ENCODE data around the gene KRTAP19-5. TPM values are rescaled to one million over a fixed set of nuclear protein-coding genes. Genes with fewer than 3 reads are reported as not detected.

Gene KRTAP19-5
- total and polyA plus RNA-seq, 2 of the 4 experiments (the other 2 are of a cell fraction): not detected

GRCh38 chr21:30486180-30486579, 15.8 kb downstream of the KRTAP19-5 start:
- Histone ChIP-seq H2AFZ (replicated peaks; ENCODE audit: low read length, poor library complexity) (no peak overlapping the region), H2BK5ac (ENCODE audit: low read depth, low read length, poor library complexity, severe bottlenecking) (no peak overlapping the region), H3K4me3 (ENCODE audit: insufficient read depth, low read depth, low read length) (no peak overlapping the region), H3K4me2 (ENCODE audit: low read depth, low read length) (no peak overlapping the region), H3K36me3 (ENCODE audit: control insufficient read depth, insufficient read depth, low read length) (no peaks in the 10 kb centered on the region), H3K27me3 (ENCODE audit: control insufficient read depth, insufficient read depth, low read length) (no peaks in the 10 kb centered on the region), H4K20me1 (ENCODE audit: insufficient read depth, low read length) (no peaks in the 10 kb centered on the region), H4K91ac (ENCODE audit: insufficient read depth, low read depth, low read length) (no peak overlapping the region), H3K18ac (ENCODE audit: low read depth, low read length) (no peak overlapping the region), H3K9me1 (ENCODE audit: insufficient read depth, low read length) (no peaks in the 10 kb centered on the region), H4K5ac (ENCODE audit: low read depth, low read length) (no peak overlapping the region), H2AK9ac (replicated peaks; ENCODE audit: low read depth, low read length, poor library complexity) (no peak overlapping the region), H3K27ac (ENCODE audit: insufficient read depth, low read length) (no peak overlapping the region), H3K79me1 (ENCODE audit: low read depth in 1 of 2, low read length in 2 of 2) (no peaks in the 10 kb centered on the region), H3K56ac (ENCODE audit: extremely low read depth, insufficient read depth, low read length) (no peak overlapping the region), H3K9ac (ENCODE audit: low read depth, low read length) (no peak overlapping the region), H3K14ac (replicated peaks; ENCODE audit: low read depth, low read length) (no peak overlapping the region), H3K4ac (ENCODE audit: low read depth, low read length) (no peak overlapping the region), H4K8ac (ENCODE audit: low read depth in 2 of 2, low read length in 2 of 2) (no peak overlapping the region), H2AK5ac (ENCODE audit: low read depth, low read length) (no peak overlapping the region), H3K9me3 (ENCODE audit: control insufficient read depth, insufficient read depth, low read length) (peaks cover 19% of the 10 kb centered on the region), H3K4me1 (ENCODE audit: control insufficient read depth, insufficient read depth, low read length) (no peaks in the 10 kb centered on the region), H2BK20ac (ENCODE audit: low read depth, low read length) (no peak overlapping the region), H2BK120ac (ENCODE audit: low read depth, low read length) (no peak overlapping the region), H2BK15ac (ENCODE audit: low read depth, low read length) (no peak overlapping the region), H3K23ac (ENCODE audit: low read depth, low read length) (no peak overlapping the region)
- no peak for ATAC-seq (ENCODE audit: low read depth)
- 20% methylated on average over 1 of the region's 2 CpGs; no CpG with 5 or more reads in 1 of the 2 experiments for WGBS, 2 experiments (ENCODE audit: extremely low coverage in 2 of 2, insufficient read length in 1 of 2)
- no TSS peak for BruUV-seq (replicated peaks)
- POLR2A ChIA-PET (ENCODE audit: unreplicated experiment): no interaction called here
- DNase-seq: no peak
- CTCF ChIA-PET: interaction anchor here (0.6 kb wide), 1 partner anchor 1802 kb away, joined by 3 read pairs; no protein-coding TSS in a partner anchor
- in situ Hi-C loops (cut with MboI; ENCODE audit: low sequenced_read_pairs) (no loop called here), intact Hi-C loops (cut with micrococcal nuclease) (no loop called here), dilution Hi-C loops (cut with HindIII; ENCODE audit: low sequenced_read_pairs, unreplicated experiment) (no loop called here)
- TF ChIP-seq CHD1 (IDR thresholded peaks at IDR 0.05; ENCODE audit: low read depth, low read length) (no peak), USF2 (IDR thresholded peaks at IDR 0.05; ENCODE audit: low read depth, low read length) (no peak), CEBPB (IDR thresholded peaks at IDR 0.05; ENCODE audit: low read depth, low read length) (no peak), MAFK (IDR thresholded peaks at IDR 0.05; ENCODE audit: low read depth, low read length) (no peak), NFE2L2 (IDR thresholded peaks at IDR 0.05; ENCODE audit: low read depth, low read length) (no peak)
- TF ChIP-seq, protein P1, sequence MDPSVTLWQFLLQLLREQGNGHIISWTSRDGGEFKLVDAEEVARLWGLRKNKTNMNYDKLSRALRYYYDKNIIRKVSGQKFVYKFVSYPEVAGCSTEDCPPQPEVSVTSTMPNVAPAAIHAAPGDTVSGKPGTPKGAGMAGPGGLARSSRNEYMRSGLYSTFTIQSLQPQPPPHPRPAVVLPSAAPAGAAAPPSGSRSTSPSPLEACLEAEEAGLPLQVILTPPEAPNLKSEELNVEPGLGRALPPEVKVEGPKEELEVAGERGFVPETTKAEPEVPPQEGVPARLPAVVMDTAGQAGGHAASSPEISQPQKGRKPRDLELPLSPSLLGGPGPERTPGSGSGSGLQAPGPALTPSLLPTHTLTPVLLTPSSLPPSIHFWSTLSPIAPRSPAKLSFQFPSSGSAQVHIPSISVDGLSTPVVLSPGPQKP (IDR thresholded peaks at IDR 0.05; ENCODE audit: borderline replicate concordance, low read depth, low read length): no peak
- TF ChIP-seq, protein P2, sequence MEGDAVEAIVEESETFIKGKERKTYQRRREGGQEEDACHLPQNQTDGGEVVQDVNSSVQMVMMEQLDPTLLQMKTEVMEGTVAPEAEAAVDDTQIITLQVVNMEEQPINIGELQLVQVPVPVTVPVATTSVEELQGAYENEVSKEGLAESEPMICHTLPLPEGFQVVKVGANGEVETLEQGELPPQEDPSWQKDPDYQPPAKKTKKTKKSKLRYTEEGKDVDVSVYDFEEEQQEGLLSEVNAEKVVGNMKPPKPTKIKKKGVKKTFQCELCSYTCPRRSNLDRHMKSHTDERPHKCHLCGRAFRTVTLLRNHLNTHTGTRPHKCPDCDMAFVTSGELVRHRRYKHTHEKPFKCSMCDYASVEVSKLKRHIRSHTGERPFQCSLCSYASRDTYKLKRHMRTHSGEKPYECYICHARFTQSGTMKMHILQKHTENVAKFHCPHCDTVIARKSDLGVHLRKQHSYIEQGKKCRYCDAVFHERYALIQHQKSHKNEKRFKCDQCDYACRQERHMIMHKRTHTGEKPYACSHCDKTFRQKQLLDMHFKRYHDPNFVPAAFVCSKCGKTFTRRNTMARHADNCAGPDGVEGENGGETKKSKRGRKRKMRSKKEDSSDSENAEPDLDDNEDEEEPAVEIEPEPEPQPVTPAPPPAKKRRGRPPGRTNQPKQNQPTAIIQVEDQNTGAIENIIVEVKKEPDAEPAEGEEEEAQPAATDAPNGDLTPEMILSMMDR (conservative IDR thresholded peaks at IDR 0.05; ENCODE audit: low read depth, low read length): no peak

Measured in IMR-90 (cell line).